Heart left ventricle (tissue), 16 donors: ENCODE data around the gene CHN2. TPM values are rescaled to one million over a fixed set of nuclear protein-coding genes. Genes with fewer than 3 reads are reported as not detected.

Experiments used
- ATAC-seq, 4 donors: fragments of 200-7000 bp; cut with Tn5 transposase; one replicate each; pipeline ENCODE4 v1.9.1; 2020 to 2022; ENCODE audit warnings: moderate library complexity in 4 of 4, mild to moderate bottlenecking in 3 of 4, moderate number of reproducible peaks in 1 of 4
- DNase-seq, 5 donors: peaks; one replicate each; pipeline ENCODE4 v3.0.0-alpha.2; 2020
- H3K27ac ChIP-seq, 12 donors: fragments of 200-600 bp; sonication (generic) in 4 of 12; one replicate each; pipeline versions ENCODE4 v1.5.0 to v1.8.0; 2016 to 2022; ENCODE audit warnings: mild to moderate bottlenecking in 2 of 12
- H3K27me3 ChIP-seq, 9 donors: fragments of 200-600 bp; sonication (generic) in 2 of 9; one replicate each; pipeline versions ENCODE4 v1.5.1 to v1.8.0; 2016 to 2022; ENCODE audit warnings: mild to moderate bottlenecking in 3 of 9
- H3K36me3 ChIP-seq, 9 donors: fragments of 200-600 bp; sonication (generic) in 2 of 9; one replicate each; pipeline versions ENCODE4 v1.5.0 to v1.8.0; 2018 to 2022; ENCODE audit warnings: mild to moderate bottlenecking in 2 of 9
- H3K4me1 ChIP-seq, 12 donors: fragments of 200-600 bp; sonication (generic) in 4 of 12; one replicate each; pipeline versions ENCODE4 v1.5.0 to v1.8.0; 2016 to 2022; ENCODE audit warnings: mild to moderate bottlenecking in 3 of 12
- H3K4me3 ChIP-seq, 12 donors: fragments of 200-600 bp; sonication (generic) in 4 of 12; one replicate each; pipeline versions ENCODE4 v1.5.0 to v1.8.0; 2017 to 2022; ENCODE audit warnings: mild to moderate bottlenecking in 9 of 12, moderate library complexity in 4 of 12
- H3K9me3 ChIP-seq, 12 donors: fragments of 200-600 bp; sonication (generic) in 4 of 12; one replicate each; pipeline versions ENCODE4 v1.5.0 to v1.8.0; 2016 to 2022; ENCODE audit warnings: mild to moderate bottlenecking in 1 of 12
- CTCF ChIP-seq, 12 donors: fragments of 200-600 bp; sonication (generic) in 4 of 12; IDR thresholded peaks; one replicate each; pipeline versions ENCODE4 v1.5.0 to v1.8.0; 2018 to 2022; ENCODE audit warnings: antibody characterized with exemption in 12 of 12, mild to moderate bottlenecking in 5 of 12
- POLR2A ChIP-seq, 2 donors: fragments of 450-650 bp; IDR thresholded peaks; one replicate each; pipeline ENCODE4 v1.6.1; 2017; ENCODE audit warnings: antibody characterized with exemption in 2 of 2, mild to moderate bottlenecking in 2 of 2, moderate library complexity in 2 of 2
- WGBS, 4 donors: extraction: QIAGEN DNeasy Blood & Tissue Kit in 2 of 4; methylation state at CpG; one replicate each; pipeline versions ENCODE4 v1.1.5 to v1.1.7; 2013 to 2018; 5-methylcytosine and 5-hydroxymethylcytosine counted together
- intact Hi-C, 10 donors: fragments of 100-400 bp; cut with DNase I; formaldehyde crosslinking; loops; one replicate each; pipeline versions ENCODE4 v1.11.1 to v1.14.2; 2022
- polyA plus RNA-seq, 2 donors: library from polyadenylated mRNA; stranded (reverse); fragments of 200-250 nt; gene quantifications; one replicate each; pipeline ENCODE4 v1.2.3, GENCODE V29; 2013
- total RNA-seq, 9 donors: library from RNA; depleted of rRNA in 2 of 9; stranded (reverse); fragments of >200 nt in 2 of 9; fragmentation: NEBNext Ultra II Directional in 3 of 9; extraction: Animal tissue kit (Norgen Biotek cat#: 25700) in 3 of 9; gene quantifications; one replicate each; pipeline versions ENCODE4 v1.1.0 to v1.2.4, GENCODE V29; 2016 to 2023
- donor health status: ischemic (EF 13 %, LVEDD 7.1; RV severe dilation, severe dysfunction).
- donor health status: healthy with polysubstance abuse.
- donor health status: DM: no; HTN: yes; CAD: no.
- donor health status: DM: no; HTN: no; CAD: no.
- donor health status: ischemic (EF 25% LVEDD 6.9; RV normal size, moderate dysfunction).
- donor health status: ischemic (EF 25% LVEDD 5.7; RV mildly dilated, moderate dysfunction).
- donor health status: healthy.
- donor health status: DM: yes; HTN: yes; CAD: no.
- donor health status: ischemic (EF 35%, LVEDD 5.7; RV mildly dilated, moderate dysfunction).
- donor health status: nonischemic (EF 11% LVEDD 7.7; RV severe dilation, severe dysfunction).
- donor health status: DM: yes; HTN: yes; CAD: no.
- donor health status: PGD.
- donor health status: ischemic (EF 29% LVEDD 5.4; RV normal size, mild dysfunction).
- donor health status: nonischemic (EF 23%, LVEDD 6.1; RV moderate dilation, normal function).

CHN2 gene
- total and polyA plus RNA-seq, 11 donors = 11.2 to 54.4 (median 33.6) TPM

- ATAC-seq = peak; percentile 14 to 66 (median 64)
- peak in 2 of 5 donors; percentile 45 to 49 for DNase-seq
- Histone ChIP-seq H3K4me3 (no peak overlapping the region), H3K27me3 (no peaks in the 10 kb centered on the region), H3K4me1 (no peaks in the 10 kb centered on the region), H3K36me3 (peaks cover 0 to 11% (median 0%) of the 10 kb centered on the region in 9 donors), H3K27ac (no peak overlapping the region), H3K9me3 (no peaks in the 10 kb centered on the region)
- 19 to 31% (median 21%) methylated on average over 7 of the region's 7 CpGs for WGBS, 4 donors
- intact Hi-C loops = loop anchor here (1.0 to 5.0 kb wide), 13 partner anchors 217 to 487 kb away; partner anchors contain the start of gene CHN2 (in 2 of the 10)
- peak; percentile 71 to 89 (median 83) for TF ChIP-seq CTCF (IDR thresholded peaks at IDR 0.05)
- TF ChIP-seq POLR2A (IDR thresholded peaks at IDR 0.05) = no peak
These were observed 214.3 kb downstream of the CHN2 start for GRCh38 chr7:29408841-29409243.

- H3K36me3 ChIP-seq = peaks cover 0 to 8% (median 0%) of the 10 kb centered on the region in 9 donors
- no peaks in the 10 kb centered on the region for H3K27me3 ChIP-seq
- H3K27ac ChIP-seq = no peak overlapping the region
- 68 to 75% (median 73%) methylated on average over 3 of the region's 3 CpGs for WGBS, 4 donors
- DNase-seq = no peak
- intact Hi-C loops = loop anchor here in 1 of 10 donors (5.0 kb wide), 1 partner anchor 299 kb away; no protein-coding TSS in a partner anchor
- no peaks in the 10 kb centered on the region for H3K9me3 ChIP-seq
- no peak for ATAC-seq
- no peaks in the 10 kb centered on the region for H3K4me1 ChIP-seq
- no peak overlapping the region for H3K4me3 ChIP-seq
- no peak for TF ChIP-seq CTCF (IDR thresholded peaks at IDR 0.05)
- TF ChIP-seq POLR2A (IDR thresholded peaks at IDR 0.05) = no peak
These were observed 216.4 kb downstream of the CHN2 start for GRCh38 chr7:29410996-29411395.

- Histone ChIP-seq H3K36me3 (peaks cover 0 to 8% (median 0%) of the 10 kb centered on the region in 9 donors), H3K4me3 (no peak overlapping the region), H3K9me3 (no peaks in the 10 kb centered on the region), H3K27ac (no peak overlapping the region), H3K4me1 (no peaks in the 10 kb centered on the region), H3K27me3 (no peaks in the 10 kb centered on the region)
- intact Hi-C loops = loop anchor here in 1 of 10 donors (5.0 kb wide), 1 partner anchor 301 kb away; no protein-coding TSS in a partner anchor
- DNase-seq (no peak), ATAC-seq (no peak)
- 92 to 97% (median 93%) methylated on average over 3 of the region's 3 CpGs for WGBS, 4 donors
- no peak for TF ChIP-seq CTCF (IDR thresholded peaks at IDR 0.05)
- TF ChIP-seq POLR2A (IDR thresholded peaks at IDR 0.05) = no peak
These were observed 218.3 kb downstream of the CHN2 start for GRCh38 chr7:29412912-29413311.

GRCh38 chr7:29413626-29414136, 219.1 kb downstream of the CHN2 start:
- Histone ChIP-seq H3K9me3 (no peaks in the 10 kb centered on the region), H3K27me3 (no peaks in the 10 kb centered on the region), H3K27ac (no peak overlapping the region), H3K4me1 (no peaks in the 10 kb centered on the region), H3K4me3 (no peak overlapping the region), H3K36me3 (peaks cover 0 to 8% (median 0%) of the 10 kb centered on the region in 9 donors)
- 69 to 82% (median 74%) methylated on average over 12 of the region's 12 CpGs for WGBS, 4 donors
- DNase-seq = no peak
- intact Hi-C loops = loop anchor here in 1 of 10 donors (5.0 kb wide), 1 partner anchor 301 kb away; no protein-coding TSS in a partner anchor
- ATAC-seq = peak in 1 of 4 donors; percentile 41
- TF ChIP-seq POLR2A (IDR thresholded peaks at IDR 0.05) (no peak), CTCF (IDR thresholded peaks at IDR 0.05) (no peak)
